ENCODE measurements around the gene PTPDC1. TPM values are rescaled to one million over a fixed set of nuclear protein-coding genes. Genes with fewer than 3 reads are reported as not detected.
"Not testable (repeated sequence)": the region's sequence is repeated elsewhere in the genome, so short reads cannot be mapped to it uniquely, and the experiment has no call there.

The PTPDC1 gene
- total RNA-seq, 4 donors from 2014 or later: 10.6 to 33.6 (median 21.6) TPM

GRCh38 chr9:94112716-94113465 is 28.6 kb downstream of the PTPDC1 start:
- Histone ChIP-seq H3K27ac (no peak overlapping the region), H3K4me3 (no peak overlapping the region), H3K4me1 (peaks cover 0 to 15% (median 0%) of the 10 kb centered on the region in 3 donors), H3K27me3 (no peaks in the 10 kb centered on the region), H3K9me3 (no peaks in the 10 kb centered on the region), H3K36me3 (no peaks in the 10 kb centered on the region)
- no peak for ATAC-seq
- 86% methylated on average over 7 to 8 of the region's 8 CpGs for WGBS, 2 donors (ENCODE audit: low coverage in 1 of 2)
- TF ChIP-seq POLR2AphosphoS5 (IDR thresholded peaks at IDR 0.05): no peak
- TF ChIP-seq EP300 (IDR thresholded peaks at IDR 0.05): no peak
- TF ChIP-seq POLR2A (IDR thresholded peaks at IDR 0.05): no peak
- TF ChIP-seq, protein P1, sequence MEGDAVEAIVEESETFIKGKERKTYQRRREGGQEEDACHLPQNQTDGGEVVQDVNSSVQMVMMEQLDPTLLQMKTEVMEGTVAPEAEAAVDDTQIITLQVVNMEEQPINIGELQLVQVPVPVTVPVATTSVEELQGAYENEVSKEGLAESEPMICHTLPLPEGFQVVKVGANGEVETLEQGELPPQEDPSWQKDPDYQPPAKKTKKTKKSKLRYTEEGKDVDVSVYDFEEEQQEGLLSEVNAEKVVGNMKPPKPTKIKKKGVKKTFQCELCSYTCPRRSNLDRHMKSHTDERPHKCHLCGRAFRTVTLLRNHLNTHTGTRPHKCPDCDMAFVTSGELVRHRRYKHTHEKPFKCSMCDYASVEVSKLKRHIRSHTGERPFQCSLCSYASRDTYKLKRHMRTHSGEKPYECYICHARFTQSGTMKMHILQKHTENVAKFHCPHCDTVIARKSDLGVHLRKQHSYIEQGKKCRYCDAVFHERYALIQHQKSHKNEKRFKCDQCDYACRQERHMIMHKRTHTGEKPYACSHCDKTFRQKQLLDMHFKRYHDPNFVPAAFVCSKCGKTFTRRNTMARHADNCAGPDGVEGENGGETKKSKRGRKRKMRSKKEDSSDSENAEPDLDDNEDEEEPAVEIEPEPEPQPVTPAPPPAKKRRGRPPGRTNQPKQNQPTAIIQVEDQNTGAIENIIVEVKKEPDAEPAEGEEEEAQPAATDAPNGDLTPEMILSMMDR (IDR thresholded peaks at IDR 0.05): no peak

DNA sequence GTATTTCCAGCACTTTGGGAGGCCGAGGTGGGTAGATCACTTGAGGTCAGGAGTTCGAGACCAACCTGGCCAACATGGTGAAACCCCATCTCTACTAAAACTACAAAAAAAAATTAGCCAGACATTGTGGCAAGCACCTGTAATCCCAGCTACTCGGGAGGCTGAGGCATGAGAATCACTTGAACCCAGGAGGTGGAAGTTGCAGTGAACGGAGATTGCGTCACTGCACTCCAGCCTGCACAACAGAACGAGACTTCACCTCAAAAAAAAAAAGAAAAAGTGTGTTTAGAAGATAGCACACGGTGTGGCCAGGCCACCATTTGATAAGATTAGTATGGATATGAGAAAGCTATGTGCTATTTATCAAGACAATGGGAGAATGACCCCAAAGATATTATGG is 35.8 kb downstream of the PTPDC1 start:
- 89 to 93% methylated on average over 7 of the region's 7 CpGs for WGBS, 2 donors (ENCODE audit: low coverage in 1 of 2)
- not testable (repeated sequence) for H3K27me3 ChIP-seq, H3K9me3 ChIP-seq, H3K4me1 ChIP-seq, H3K27ac ChIP-seq, ATAC-seq, H3K4me3 ChIP-seq
- peaks cover 0 to 25% of the 10 kb centered on the region in 2 donors for H3K36me3 ChIP-seq

DNA sequence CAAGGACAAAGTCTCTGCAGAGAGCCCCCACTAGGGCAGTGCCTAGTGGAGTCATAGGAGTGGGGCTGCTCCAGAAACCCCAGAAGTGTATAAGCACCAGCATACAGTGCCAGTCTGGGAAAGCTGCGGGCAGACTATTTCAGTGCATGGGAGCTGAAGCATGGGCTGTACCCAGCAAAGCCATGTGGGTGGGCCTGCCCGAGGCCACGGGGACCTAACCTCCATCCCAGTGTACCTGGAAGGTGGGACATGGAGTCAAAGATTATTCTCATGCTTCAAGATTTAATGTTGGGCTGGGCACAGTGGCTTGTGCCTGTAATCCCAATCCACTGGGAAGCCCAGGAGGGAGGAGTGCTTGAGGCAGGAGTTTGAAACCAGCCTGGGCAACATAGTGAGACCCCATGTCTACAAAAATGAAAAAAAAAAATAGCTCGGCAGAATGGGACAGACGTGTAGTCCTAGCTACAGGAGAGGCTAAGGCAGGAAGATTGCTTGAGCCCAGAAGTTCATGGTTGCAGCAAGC is 36.7 kb downstream of the PTPDC1 start:
- Histone ChIP-seq H3K27ac (no peak overlapping the region), H3K36me3 (peaks cover 0 to 28% of the 10 kb centered on the region in 2 donors), H3K27me3 (no peaks in the 10 kb centered on the region), H3K4me1 (no peaks in the 10 kb centered on the region), H3K4me3 (no peak overlapping the region), H3K9me3 (peaks cover 0 to 11% (median 0%) of the 10 kb centered on the region in 3 donors)
- TF ChIP-seq, protein P1 (IDR thresholded peaks at IDR 0.05): no peak
- TF ChIP-seq EP300 (IDR thresholded peaks at IDR 0.05): no peak
- no peak for TF ChIP-seq POLR2A (IDR thresholded peaks at IDR 0.05)
- TF ChIP-seq POLR2AphosphoS5 (IDR thresholded peaks at IDR 0.05): no peak
- 100% methylated on average over 2 to 5 of the region's 5 CpGs for WGBS, 2 donors (ENCODE audit: low coverage in 1 of 2)
- no peak for ATAC-seq

DNA sequence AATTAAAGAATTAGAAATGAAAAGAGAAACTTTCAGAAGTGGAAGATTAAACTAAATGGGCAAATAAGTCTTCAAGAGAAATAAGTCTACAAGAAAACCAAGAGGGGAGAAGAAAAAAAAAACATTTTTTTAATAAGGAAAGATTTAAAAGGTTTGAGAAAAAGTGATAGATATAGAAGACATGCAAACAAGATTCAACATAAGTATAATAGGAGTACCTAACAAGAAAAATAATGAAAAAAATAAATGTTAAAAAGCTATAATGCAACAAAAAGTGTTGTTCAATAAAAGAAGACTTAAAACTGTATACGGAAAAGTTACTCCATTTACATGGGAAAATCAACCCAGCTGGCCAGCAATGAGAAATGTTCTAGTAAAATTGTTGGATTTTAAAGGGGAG is 42.6 kb downstream of the PTPDC1 start:
- Histone ChIP-seq H3K4me3 (no peak overlapping the region), H3K4me1 (no peaks in the 10 kb centered on the region), H3K36me3 (peaks cover 0 to 19% of the 10 kb centered on the region in 2 donors), H3K9me3 (peaks cover 0 to 30% (median 0%) of the 10 kb centered on the region in 3 donors), H3K27me3 (no peaks in the 10 kb centered on the region), H3K27ac (no peak overlapping the region)
- WGBS, 2 donors (ENCODE audit: low coverage in 1 of 2): 94% methylated on average over 1 of the region's 1 CpG; no CpG with 5 or more reads in 1 of the 2 donors
- TF ChIP-seq, protein P1 (IDR thresholded peaks at IDR 0.05): no peak
- no peak for TF ChIP-seq EP300 (IDR thresholded peaks at IDR 0.05)
- TF ChIP-seq POLR2AphosphoS5 (IDR thresholded peaks at IDR 0.05): no peak
- no peak for TF ChIP-seq POLR2A (IDR thresholded peaks at IDR 0.05)
- ATAC-seq: no peak

GRCh38 chr9:94127806-94128205 is 43.5 kb downstream of the PTPDC1 start:
- TF ChIP-seq EP300 (IDR thresholded peaks at IDR 0.05) (no peak), POLR2AphosphoS5 (IDR thresholded peaks at IDR 0.05) (no peak), POLR2A (IDR thresholded peaks at IDR 0.05) (no peak)
- TF ChIP-seq, protein P1 (IDR thresholded peaks at IDR 0.05): no peak
- ATAC-seq: no peak

More at GRCh38 chr9:94127806-94128205, 43.5 kb downstream of the PTPDC1 start:
- Histone ChIP-seq H3K9me3 (peaks cover 0 to 30% (median 0%) of the 10 kb centered on the region in 3 donors), H3K36me3 (peaks cover 0 to 11% of the 10 kb centered on the region in 2 donors), H3K4me3 (no peak overlapping the region), H3K27ac (no peak overlapping the region), H3K27me3 (no peaks in the 10 kb centered on the region), H3K4me1 (no peaks in the 10 kb centered on the region)

Data from gastroesophageal sphincter (tissue), 4 donors.